GM12878 (cell line): ENCODE measurements around the gene STRA6. TPM values are rescaled to one million over a fixed set of nuclear protein-coding genes. Genes with fewer than 3 reads are reported as not detected.

Experiments used
- ATAC-seq: fragments of 200-7000 bp; cut with Tn5 transposase; 3 replicates; pipeline ENCODE4 v1.9.1; 2020; ENCODE audit warnings: mild to moderate bottlenecking, moderate library complexity
- BruUV-seq: library from RNA; stranded (reverse); fragments of 400-500 nt; replicated peaks from 2 replicates; lab custom pipeline; 2021; lab: Mats Ljungman, UMichigan
- CTCF ChIA-PET: fragments of 300-600 bp; sonication (Branson Sonifier 250); formaldehyde crosslinking; extraction: SDS; loops from one replicate; lab custom pipeline; 2021; ENCODE audit warnings: inconsistent platforms; lab: Yijun Ruan, JAX
- POLR2A ChIA-PET: fragments of 350-600 bp; formaldehyde crosslinking; extraction: SDS; loops from one replicate; lab custom pipeline; 2021; ENCODE audit warnings: inconsistent platforms; lab: Charles Lee
- RAD21 ChIA-PET: fragments of 300-600 bp; sonication (Branson Sonifier 250); formaldehyde crosslinking; loops from one replicate; lab custom pipeline; 2023; ENCODE audit warnings: antibody characterized with exemption; ENCODE audit not compliant: unreplicated experiment; lab: Charles Lee
- SMC1A ChIA-PET: fragments of 300-600 bp; sonication (Branson Sonifier 250); formaldehyde crosslinking; loops from one replicate; lab custom pipeline; 2023; ENCODE audit not compliant: unreplicated experiment, uncharacterized antibody; lab: Charles Lee
- DNase-seq: peaks from one replicate; pipeline ENCODE4 v3.0.0-alpha.2; 2011; ENCODE audit warnings: low read depth, low spot score
- FAIRE-seq: peaks from 3 replicates; lab custom pipeline; 2011; peaks lifted over from hg19 to GRCh38; lab: Jason Lieb, UNC
- H2AFZ ChIP-seq: 2 replicates; pipeline ENCODE4 v1.6.0; 2011; ENCODE audit warnings: low read depth, low read length, control low read depth; ENCODE audit not compliant: control insufficient read depth
- H3K27ac ChIP-seq: 2 replicates; pipeline ENCODE4 v1.5.1; 2011; ENCODE audit warnings: control low read depth; ENCODE audit not compliant: control insufficient read depth, insufficient read depth
- H3K27me3 ChIP-seq, 2 experiments: replicated peaks in 1 of 2; 2 replicates each; pipeline versions ENCODE4 v1.6.0 to v1.6.1; 2011; ENCODE audit warnings: low read length in 1 of 2; ENCODE audit not compliant: control insufficient read depth in 2 of 2, insufficient read depth in 2 of 2
- H3K36me3 ChIP-seq, 2 experiments: 2 replicates each; pipeline ENCODE4 v1.5.1; 2011; ENCODE audit warnings: low read length in 1 of 2; ENCODE audit not compliant: control insufficient read depth in 2 of 2, insufficient read depth in 2 of 2
- H3K4me1 ChIP-seq: 2 replicates; pipeline ENCODE4 v1.6.1; 2011; ENCODE audit warnings: mild to moderate bottlenecking, low read length, moderate library complexity, mixed read lengths; ENCODE audit not compliant: control insufficient read depth, insufficient read depth
- H3K4me2 ChIP-seq: 2 replicates; pipeline ENCODE4 v1.6.0; 2011; ENCODE audit warnings: control low read depth; ENCODE audit not compliant: control insufficient read depth, insufficient read depth
- H3K4me3 ChIP-seq: fragments of 200-600 bp; sonication (generic); 2 replicates; pipeline ENCODE4 v1.5.1; 2016
- H3K79me2 ChIP-seq: 2 replicates; pipeline ENCODE4 v1.6.0; 2011; ENCODE audit warnings: low read length; ENCODE audit not compliant: control insufficient read depth, insufficient read depth
- H3K9ac ChIP-seq: 2 replicates; pipeline ENCODE4 v1.8.0; 2011; ENCODE audit warnings: low read length, control low read depth, mixed read lengths; ENCODE audit not compliant: control insufficient read depth, insufficient read depth
- H3K9me3 ChIP-seq: replicated peaks from 3 replicates; pipeline ENCODE4 v1.5.1; 2011; ENCODE audit warnings: mild to moderate bottlenecking, low read length; ENCODE audit not compliant: control insufficient read depth, insufficient read depth
- H4K20me1 ChIP-seq: 2 replicates; pipeline ENCODE4 v1.6.0; 2011; ENCODE audit not compliant: control insufficient read depth, insufficient read depth
- EGR1 ChIP-seq, 2 experiments: IDR thresholded peaks; 1 replicate in 1 of 2; 2 replicates in 1 of 2; pipeline ENCODE4 v1.6.1; 2011 to 2012; ENCODE audit warnings: low read depth in 2 of 2, low read length in 2 of 2, borderline replicate concordance in 1 of 2, mild to moderate bottlenecking in 1 of 2, moderate library complexity in 1 of 2
- ETV6 ChIP-seq, 2 experiments: fragments of 450-650 bp in 1 of 2; IDR thresholded peaks in 1 of 2; conservative IDR thresholded peaks in 1 of 2; 2 replicates each; pipeline ENCODE4 v1.6.1; 2014; ENCODE audit warnings: antibody characterized with exemption in 1 of 2, borderline replicate concordance in 1 of 2, low read depth in 1 of 2, mild to moderate bottlenecking in 1 of 2, moderate library complexity in 1 of 2
- FOXM1 ChIP-seq: IDR thresholded peaks from 2 replicates; pipeline ENCODE4 v1.6.1; 2012; ENCODE audit warnings: low read depth, mild to moderate bottlenecking, inconsistent platforms, low read length, moderate library complexity
- IRF4 ChIP-seq: IDR thresholded peaks from 2 replicates; pipeline ENCODE4 v1.6.1; 2011; ENCODE audit warnings: low read depth, low read length
- KDM1A ChIP-seq: fragments of 200-600 bp; sonication (generic); IDR thresholded peaks from 2 replicates; pipeline ENCODE4 v1.6.1; 2016; ENCODE audit warnings: borderline replicate concordance
- MYB ChIP-seq: fragments of 150-350 bp; IDR thresholded peaks from 2 replicates; pipeline ENCODE4 v1.6.1; 2014; ENCODE audit warnings: mild to moderate bottlenecking, low read depth, low read length, borderline replicate concordance
- NRF1 ChIP-seq: conservative IDR thresholded peaks from 2 replicates; pipeline ENCODE4 v1.6.1; 2011; ENCODE audit warnings: mild to moderate bottlenecking, low read depth, low read length, improper control_type of control experiment
- POLR2AphosphoS2 ChIP-seq: IDR thresholded peaks from 2 replicates; pipeline ENCODE4 v1.6.1; 2011; ENCODE audit warnings: low read depth, mild to moderate bottlenecking, low read length, improper control_type of control experiment, moderate library complexity
- PRDM15 ChIP-seq: fragments of 450-650 bp; formaldehyde crosslinking; IDR thresholded peaks from 2 replicates; pipeline ENCODE4 v1.4.0; 2020; ENCODE audit warnings: mild to moderate bottlenecking, moderate library complexity
- RBBP5 ChIP-seq: fragments of 200-600 bp; sonication (generic); conservative IDR thresholded peaks from 2 replicates; pipeline ENCODE4 v1.6.1; 2016
- RUNX3 ChIP-seq: IDR thresholded peaks from 2 replicates; pipeline ENCODE4 v1.6.1; 2012; ENCODE audit warnings: low read length, inconsistent platforms
- SMAD5 ChIP-seq: IDR thresholded peaks from 2 replicates; pipeline ENCODE4 v1.6.1; 2016; ENCODE audit warnings: antibody characterized with exemption, low read depth
- SUZ12 ChIP-seq: fragments of 200-600 bp; sonication (generic); IDR thresholded peaks from one replicate; pipeline ENCODE4 v1.6.1; 2018; ENCODE audit warnings: antibody characterized with exemption, mild to moderate bottlenecking; ENCODE audit not compliant: unreplicated experiment
- TBL1XR1 ChIP-seq: IDR thresholded peaks from 2 replicates; pipeline ENCODE4 v1.6.1; 2012; ENCODE audit warnings: low read depth, low read length, improper control_type of control experiment
- ZZZ3 ChIP-seq: IDR thresholded peaks from 2 replicates; pipeline ENCODE4 v1.6.1; 2011; ENCODE audit warnings: low read depth; ENCODE audit not compliant: control insufficient read depth, insufficient read length
- WGBS: methylation state at CpG from one replicate; pipeline ENCODE4 v1.1.6; 2016; ENCODE audit warnings: low lambda C conversion rate; ENCODE audit not compliant: insufficient replicate concordance, insufficient coverage; ENCODE audit errors: missing lambda C conversion rate; 5-methylcytosine and 5-hydroxymethylcytosine counted together
- in situ Hi-C: fragments of 300-500 bp; cut with MboI; formaldehyde crosslinking; loops from 9 replicates; pipeline ENCODE4 v1.14.3; 2018; ENCODE audit warnings: mixed read lengths
- intact Hi-C: fragments of 100-400 bp; cut with micrococcal nuclease; formaldehyde crosslinking; loops from one replicate; pipeline ENCODE4 v1.14.2; 2022; ENCODE audit not compliant: unreplicated experiment
- polyA plus RNA-seq, 11 experiments: library from polyadenylated mRNA; depleted of rRNA in 4 of 11; unstranded in 6 of 11; stranded (reverse) in 5 of 11; fragments of >200 nt; fragmentation: Nextera tagmentation in 4 of 11; fragmentation: Illumina TruSeq in 1 of 11; extraction: Ambion mirVana in 4 of 11; extraction: Trizol in 1 of 11; gene quantifications; 1 replicate in 1 of 11; 2 replicates in 10 of 11; pipeline versions ENCODE4 v1.2.1 to v1.2.3, GENCODE V29; 2011 to 2016; ENCODE audit warnings: inconsistent platforms in 2 of 11, missing spikeins in 2 of 11, low read depth in 1 of 11
- total RNA-seq, 4 experiments: library from RNA; depleted of rRNA in 3 of 4; stranded (reverse); fragments of >200 nt in 3 of 4; fragmentation: Illumina TruSeq in 1 of 4; extraction: Trizol in 1 of 4; gene quantifications; 2 replicates each; pipeline versions ENCODE4 v1.2.1 to v1.2.3, GENCODE V29; 2013 to 2021

STRA6 gene
- total and polyA plus RNA-seq, 10 of the 15 experiments (the other 5 are each of a cell fraction or from before 2014, with no cell fraction given) = 0.31 to 10.8 (median 5.8) TPM

DNA sequence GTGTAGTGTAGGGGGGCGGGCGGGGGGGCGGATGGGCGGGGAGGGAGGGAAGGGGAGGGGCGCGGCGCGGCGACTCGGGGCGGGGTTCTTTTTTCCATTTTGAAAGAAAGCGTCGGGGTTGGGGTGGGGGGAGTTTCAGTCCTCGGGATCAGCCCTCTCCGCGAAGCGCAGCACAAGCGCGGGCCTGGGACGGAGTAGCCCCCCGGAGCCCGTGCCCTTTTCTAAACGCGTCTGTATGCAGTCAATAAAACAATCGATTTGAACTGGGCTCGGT is 66.1 kb downstream of the STRA6 start:
- no peaks in the 10 kb centered on the region for H3K36me3 ChIP-seq
- H3K9ac ChIP-seq = peak overlapping the region; percentile 54; the same call in 1 of the 2 replicates
- peaks cover 10% of the 10 kb centered on the region for H3K4me1 ChIP-seq
- ChIA-PET CTCF (no interaction called here), SMC1A (no interaction called here), RAD21 (no interaction called here), POLR2A (no interaction called here)
- H3K9me3 ChIP-seq = no peaks in the 10 kb centered on the region; the same call in 2 of the 3 replicates
- peak overlapping the region; percentile 51 for H2AFZ ChIP-seq
- H4K20me1 ChIP-seq = no peaks in the 10 kb centered on the region
- peak overlapping the region; percentile 57 for H3K4me3 ChIP-seq
- H3K79me2 ChIP-seq = no peaks in the 10 kb centered on the region
- peak overlapping the region; percentile 98 for H3K4me2 ChIP-seq
- intact Hi-C loops = no loop called here
- BruUV-seq = no TSS peak
- 20% methylated on average over 13 of the region's 26 CpGs for WGBS
- FAIRE-seq (no peak), DNase-seq (no peak), ATAC-seq (no peak)
- H3K27me3 ChIP-seq = peaks cover 18 to 32% of the 10 kb centered on the region in 2 experiments
- H3K27ac ChIP-seq = no peak overlapping the region
- in situ Hi-C loops = no loop called here
- TF ChIP-seq IRF4 = no peak
- no peak for TF ChIP-seq KDM1A
- TF ChIP-seq ETV6 (conservative IDR thresholded peaks at IDR 0.05 in 1 of 2, IDR thresholded peaks at IDR 0.05 in 1 of 2; ENCODE audit: borderline replicate concordance in 1 of 2, low read depth in 1 of 2) = no peak
- TF ChIP-seq SUZ12 = no peak
- no peak for TF ChIP-seq RUNX3
- TF ChIP-seq ZZZ3 = no peak
- no peak for TF ChIP-seq TBL1XR1
- no peak for TF ChIP-seq SMAD5

DNA sequence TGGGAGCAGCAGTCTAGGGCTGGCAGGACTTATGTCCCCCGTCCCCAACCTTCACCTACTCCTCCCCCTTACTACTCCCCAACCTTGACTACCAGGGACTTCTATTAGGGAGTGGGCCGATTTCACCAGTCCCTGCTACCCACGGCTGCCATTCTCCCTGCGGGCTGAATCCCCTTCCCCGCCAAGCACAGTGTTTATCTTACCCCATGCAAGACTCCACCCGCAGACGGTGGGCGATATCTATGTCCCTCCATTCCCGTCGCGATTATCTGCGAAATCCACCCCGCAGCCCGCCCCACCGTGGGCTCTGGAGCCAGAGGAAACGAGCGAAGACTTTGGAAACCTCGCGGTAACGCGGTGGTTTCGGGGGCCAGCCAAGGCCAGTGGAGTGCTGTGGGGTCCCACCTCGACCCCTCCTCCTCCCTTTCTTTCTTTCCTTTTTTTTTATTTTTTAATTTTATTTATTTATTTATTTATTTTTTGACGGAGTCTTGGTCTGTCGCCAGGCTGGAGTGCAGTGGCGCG is 67.5 kb downstream of the STRA6 start:
- no peak overlapping the region for H2AFZ ChIP-seq
- no TSS peak for BruUV-seq
- no peak overlapping the region for H3K4me3 ChIP-seq
- intact Hi-C loops (no loop called here), in situ Hi-C loops (no loop called here)
- no peak overlapping the region for H3K27ac ChIP-seq
- peaks cover 26 to 43% of the 10 kb centered on the region in 2 experiments for H3K27me3 ChIP-seq
- no peaks in the 10 kb centered on the region for H3K79me2 ChIP-seq
- H3K9me3 ChIP-seq = no peaks in the 10 kb centered on the region; the same call in 2 of the 3 replicates
- ATAC-seq = no peak
- no peak overlapping the region for H3K4me2 ChIP-seq
- RAD21 ChIA-PET = no interaction called here
- POLR2A ChIA-PET = no interaction called here
- WGBS = 59% methylated on average over 26 of the region's 27 CpGs
- FAIRE-seq = no peak
- H3K36me3 ChIP-seq = no peaks in the 10 kb centered on the region
- no peak overlapping the region for H3K9ac ChIP-seq
- H3K4me1 ChIP-seq = peaks cover 10% of the 10 kb centered on the region
- SMC1A ChIA-PET = no interaction called here
- DNase-seq = no peak
- H4K20me1 ChIP-seq = no peaks in the 10 kb centered on the region
- CTCF ChIA-PET = no interaction called here
- TF ChIP-seq RBBP5 = no peak
- TF ChIP-seq POLR2AphosphoS2 = no peak
- TF ChIP-seq PRDM15 (CRISPR knock-in tag) = no peak
- no peak for TF ChIP-seq EGR1 (IDR thresholded peaks at IDR 0.05; ENCODE audit: borderline replicate concordance in 1 of 2, low read depth in 2 of 2, low read length in 2 of 2)
- TF ChIP-seq MYB = no peak
- no peak for TF ChIP-seq NRF1
- no peak for TF ChIP-seq FOXM1
